Measurements from ENCODE around the gene KMT5B.

DNA sequence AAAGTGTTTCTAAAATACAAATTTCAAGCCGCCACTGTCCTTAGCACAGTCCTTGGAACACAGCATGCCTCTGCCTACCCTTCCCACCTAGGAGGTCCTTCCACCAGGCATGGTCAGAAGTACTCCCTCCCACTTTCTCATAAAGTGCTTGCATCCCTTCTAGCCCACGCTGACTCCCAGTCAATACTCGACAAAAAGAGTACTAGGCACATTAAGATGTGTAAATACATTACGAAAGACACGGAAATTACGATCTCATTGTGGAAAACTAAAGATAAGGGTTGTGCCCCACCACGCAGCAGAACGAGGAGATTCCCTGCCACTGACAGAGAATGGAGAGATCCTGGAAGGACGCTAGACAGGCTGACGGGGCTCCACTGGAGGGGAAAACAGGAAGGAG lies 105.4 kb downstream of the KMT5B start:
- TF ChIP-seq, protein P1, sequence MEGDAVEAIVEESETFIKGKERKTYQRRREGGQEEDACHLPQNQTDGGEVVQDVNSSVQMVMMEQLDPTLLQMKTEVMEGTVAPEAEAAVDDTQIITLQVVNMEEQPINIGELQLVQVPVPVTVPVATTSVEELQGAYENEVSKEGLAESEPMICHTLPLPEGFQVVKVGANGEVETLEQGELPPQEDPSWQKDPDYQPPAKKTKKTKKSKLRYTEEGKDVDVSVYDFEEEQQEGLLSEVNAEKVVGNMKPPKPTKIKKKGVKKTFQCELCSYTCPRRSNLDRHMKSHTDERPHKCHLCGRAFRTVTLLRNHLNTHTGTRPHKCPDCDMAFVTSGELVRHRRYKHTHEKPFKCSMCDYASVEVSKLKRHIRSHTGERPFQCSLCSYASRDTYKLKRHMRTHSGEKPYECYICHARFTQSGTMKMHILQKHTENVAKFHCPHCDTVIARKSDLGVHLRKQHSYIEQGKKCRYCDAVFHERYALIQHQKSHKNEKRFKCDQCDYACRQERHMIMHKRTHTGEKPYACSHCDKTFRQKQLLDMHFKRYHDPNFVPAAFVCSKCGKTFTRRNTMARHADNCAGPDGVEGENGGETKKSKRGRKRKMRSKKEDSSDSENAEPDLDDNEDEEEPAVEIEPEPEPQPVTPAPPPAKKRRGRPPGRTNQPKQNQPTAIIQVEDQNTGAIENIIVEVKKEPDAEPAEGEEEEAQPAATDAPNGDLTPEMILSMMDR (IDR thresholded peaks at IDR 0.05; ENCODE audit: low read length), result no peak
- TF ChIP-seq EZH2 (optimal IDR thresholded peaks at IDR 0.05; ENCODE audit: low read depth, low read length) (no peak), EZH2phosphoT487 (IDR thresholded peaks at IDR 0.05; ENCODE audit: low read length) (no peak)

Measured in MM.1S (cell line).